T-helper 17 cell (primary cell): Measurements from ENCODE around the gene SCAP. TPM values are rescaled to one million over a fixed set of nuclear protein-coding genes. Genes with fewer than 3 reads are reported as not detected.

Source experiments
- ATAC-seq: fragments of 150-1000 bp; cut with Tn5 transposase; 2 replicates; pipeline ENCODE4 v1.10.0; 2021; ENCODE audit warnings: mild to moderate bottlenecking, moderate library complexity
- DNase-seq, 3 donors: peaks; one replicate each; pipeline versions ENCODE4 v3.0.0 to v3.0.0-alpha.2; 2020 to 2021
- H3K9me3 ChIP-seq: one replicate; pipeline ENCODE4 v1.7.0; 2013; ENCODE audit warnings: low read length, mild to moderate bottlenecking; ENCODE audit not compliant: control insufficient read depth, poor library complexity, severe bottlenecking
- H3K27ac Mint-ChIP-seq: one replicate; pipeline ENCODE4 v1.8.0; 2022; ENCODE audit warnings: mild to moderate bottlenecking, moderate library complexity, mixed read lengths
- H3K27me3 Mint-ChIP-seq: one replicate; pipeline ENCODE4 v1.8.0; 2022; ENCODE audit warnings: mixed read lengths
- H3K36me3 Mint-ChIP-seq: one replicate; pipeline ENCODE4 v1.8.0; 2022; ENCODE audit warnings: low read depth, mixed read lengths
- H3K4me1 Mint-ChIP-seq: one replicate; pipeline ENCODE4 v1.8.0; 2022; ENCODE audit warnings: mild to moderate bottlenecking, mixed read lengths
- H3K4me3 Mint-ChIP-seq: one replicate; pipeline ENCODE4 v1.8.0; 2022; ENCODE audit warnings: mild to moderate bottlenecking, moderate library complexity, mixed read lengths
- total RNA-seq, 4 donors: library from RNA in 2 of 4; stranded (reverse) in 2 of 4; gene quantifications; one replicate each; pipeline ENCODE4 v1.2.3 and lab custom pipeline; 2022 to 2026

SCAP gene
- total RNA-seq, 2 donors from 2014 or later = 78.5 to 81.9 TPM

- H3K36me3 Mint-ChIP-seq = peaks cover 4% of the 10 kb centered on the region
These were observed 62.8 kb downstream of the SCAP start for GRCh38 chr3:47412842-47413520.

GRCh38 chr3:47412453-47412756 is 63.3 kb downstream of the SCAP start:
- no peak for DNase-seq
- H3K36me3 Mint-ChIP-seq = peaks cover 4% of the 10 kb centered on the region
- H3K27me3 Mint-ChIP-seq = no peaks in the 10 kb centered on the region
- peaks cover 10% of the 10 kb centered on the region for H3K4me1 Mint-ChIP-seq
- H3K4me3 Mint-ChIP-seq = no peak overlapping the region
- H3K9me3 ChIP-seq = no peaks in the 10 kb centered on the region
- no peak for ATAC-seq
- no peak overlapping the region for H3K27ac Mint-ChIP-seq

More at GRCh38 chr3:47412842-47413520, 62.8 kb downstream of the SCAP start:
- no peak overlapping the region for H3K4me3 Mint-ChIP-seq
- no peaks in the 10 kb centered on the region for H3K9me3 ChIP-seq
- ATAC-seq (no peak), DNase-seq (no peak)
- H3K27me3 Mint-ChIP-seq = no peaks in the 10 kb centered on the region
- H3K4me1 Mint-ChIP-seq = peaks cover 7% of the 10 kb centered on the region
- H3K27ac Mint-ChIP-seq = no peak overlapping the region

GRCh38 chr3:47411696-47412452 is 63.9 kb downstream of the SCAP start:
- ATAC-seq (no peak), DNase-seq (no peak)
- no peak overlapping the region for H3K27ac Mint-ChIP-seq
- H3K4me1 Mint-ChIP-seq = peaks cover 10% of the 10 kb centered on the region
- H3K9me3 ChIP-seq = no peaks in the 10 kb centered on the region
- H3K27me3 Mint-ChIP-seq = no peaks in the 10 kb centered on the region
- H3K4me3 Mint-ChIP-seq = no peak overlapping the region
- peaks cover 4% of the 10 kb centered on the region for H3K36me3 Mint-ChIP-seq

GRCh38 chr3:47410801-47411646 is 64.7 kb downstream of the SCAP start:
- H3K4me3 Mint-ChIP-seq = no peak overlapping the region
- H3K36me3 Mint-ChIP-seq = peaks cover 4% of the 10 kb centered on the region
- no peaks in the 10 kb centered on the region for H3K27me3 Mint-ChIP-seq

GRCh38 chr3:47410417-47410720 is 65.4 kb downstream of the SCAP start:
- Mint-ChIP-seq H3K27ac (no peak overlapping the region), H3K4me1 (peaks cover 13% of the 10 kb centered on the region), H3K36me3 (peaks cover 4% of the 10 kb centered on the region), H3K4me3 (peak overlapping the region; percentile 64), H3K27me3 (no peaks in the 10 kb centered on the region)
- DNase-seq (no peak), ATAC-seq (no peak)
- no peaks in the 10 kb centered on the region for H3K9me3 ChIP-seq

More at GRCh38 chr3:47410801-47411646, 64.7 kb downstream of the SCAP start:
- no peak for ATAC-seq
- H3K4me1 Mint-ChIP-seq = peaks cover 12% of the 10 kb centered on the region
- H3K9me3 ChIP-seq = no peaks in the 10 kb centered on the region
- H3K27ac Mint-ChIP-seq = no peak overlapping the region
- DNase-seq = no peak

- Mint-ChIP-seq H3K4me3 (peak overlapping the region; percentile 64), H3K4me1 (peaks cover 9% of the 10 kb centered on the region), H3K36me3 (peaks cover 4% of the 10 kb centered on the region), H3K27me3 (no peaks in the 10 kb centered on the region), H3K27ac (no peak overlapping the region)
- no peak for DNase-seq
- ATAC-seq = no peak
- H3K9me3 ChIP-seq = no peaks in the 10 kb centered on the region
These were observed 65.9 kb downstream of the SCAP start for GRCh38 chr3:47409688-47410416.

GRCh38 chr3:47409284-47409683 is 66.5 kb downstream of the SCAP start:
- H3K9me3 ChIP-seq = no peaks in the 10 kb centered on the region
- H3K4me3 Mint-ChIP-seq = no peak overlapping the region
- H3K36me3 Mint-ChIP-seq = peaks cover 4% of the 10 kb centered on the region
- no peaks in the 10 kb centered on the region for H3K27me3 Mint-ChIP-seq
- no peak for ATAC-seq
- peaks cover 9% of the 10 kb centered on the region for H3K4me1 Mint-ChIP-seq
- no peak overlapping the region for H3K27ac Mint-ChIP-seq
- no peak for DNase-seq

- Mint-ChIP-seq H3K27me3 (no peaks in the 10 kb centered on the region), H3K36me3 (peaks cover 4% of the 10 kb centered on the region), H3K4me1 (peaks cover 9% of the 10 kb centered on the region), H3K27ac (no peak overlapping the region), H3K4me3 (no peak overlapping the region)
- DNase-seq = no peak
- no peaks in the 10 kb centered on the region for H3K9me3 ChIP-seq
- ATAC-seq = no peak
These were observed 66.9 kb downstream of the SCAP start for GRCh38 chr3:47408839-47409229.

- ATAC-seq = no peak
These were observed 67.6 kb downstream of the SCAP start for GRCh38 chr3:47407896-47408838.

GRCh38 chr3:47407237-47407636 is 68.5 kb downstream of the SCAP start:
- ATAC-seq (no peak), DNase-seq (no peak)
- Mint-ChIP-seq H3K4me3 (no peak overlapping the region), H3K36me3 (no peaks in the 10 kb centered on the region), H3K4me1 (peaks cover 5% of the 10 kb centered on the region), H3K27ac (no peak overlapping the region), H3K27me3 (no peaks in the 10 kb centered on the region)
- H3K9me3 ChIP-seq = no peaks in the 10 kb centered on the region

More at GRCh38 chr3:47407896-47408838, 67.6 kb downstream of the SCAP start:
- H3K9me3 ChIP-seq = no peaks in the 10 kb centered on the region
- Mint-ChIP-seq H3K36me3 (peaks cover 3% of the 10 kb centered on the region), H3K27me3 (no peaks in the 10 kb centered on the region), H3K4me1 (peaks cover 8% of the 10 kb centered on the region), H3K27ac (peak overlapping the region; percentile 43), H3K4me3 (no peak overlapping the region)
- no peak for DNase-seq

GRCh38 chr3:47406762-47407149 is 69.0 kb downstream of the SCAP start:
- Mint-ChIP-seq H3K4me1 (peaks cover 5% of the 10 kb centered on the region), H3K36me3 (no peaks in the 10 kb centered on the region), H3K4me3 (no peak overlapping the region), H3K27me3 (no peaks in the 10 kb centered on the region), H3K27ac (no peak overlapping the region)
- no peaks in the 10 kb centered on the region for H3K9me3 ChIP-seq
- DNase-seq (no peak), ATAC-seq (no peak)
